LoVo (cell line): Measurements from ENCODE around the gene CT45A8.
"Not testable (repeated sequence)": the region's sequence is repeated elsewhere in the genome, so short reads cannot be mapped to it uniquely, and the experiment has no call there.

Source experiments
- DNase-seq: peaks from one replicate; pipeline ENCODE4 v3.0.0-alpha.2; 2016; ENCODE audit warnings: low spot score

Gene CT45A8, protein sequence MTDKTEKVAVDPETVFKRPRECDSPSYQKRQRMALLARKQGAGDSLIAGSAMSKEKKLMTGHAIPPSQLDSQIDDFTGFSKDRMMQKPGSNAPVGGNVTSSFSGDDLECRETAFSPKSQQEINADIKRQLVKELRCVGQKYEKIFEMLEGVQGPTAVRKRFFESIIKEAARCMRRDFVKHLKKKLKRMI

DNA sequence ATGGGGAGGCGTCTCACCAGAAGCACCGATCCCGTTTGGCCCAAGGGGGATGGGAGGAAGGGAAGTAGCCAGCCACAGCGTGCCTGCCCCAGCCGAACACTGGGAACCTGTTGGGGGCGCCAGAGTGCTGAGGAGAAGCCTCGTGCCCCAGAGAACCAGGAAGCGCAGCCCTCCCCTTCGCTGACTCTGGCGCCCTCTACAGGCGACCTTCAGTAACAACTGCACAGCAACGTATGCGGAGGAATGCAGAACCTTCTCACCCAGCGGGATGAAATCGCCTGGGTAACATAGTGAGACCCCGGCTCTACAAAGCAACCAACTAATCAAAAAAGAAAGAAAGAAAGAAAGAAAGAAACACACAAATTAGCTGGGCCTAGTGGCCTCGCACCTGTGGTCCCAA is at the start of gene CT45A8:
Gene CT45A8, minus strand, starts transcription at position 101 of the 400 bp plus-strand sequence. CDS start 3,755 bp downstream, outside the sequence.
- DNase-seq, result not testable (repeated sequence)

DNA sequence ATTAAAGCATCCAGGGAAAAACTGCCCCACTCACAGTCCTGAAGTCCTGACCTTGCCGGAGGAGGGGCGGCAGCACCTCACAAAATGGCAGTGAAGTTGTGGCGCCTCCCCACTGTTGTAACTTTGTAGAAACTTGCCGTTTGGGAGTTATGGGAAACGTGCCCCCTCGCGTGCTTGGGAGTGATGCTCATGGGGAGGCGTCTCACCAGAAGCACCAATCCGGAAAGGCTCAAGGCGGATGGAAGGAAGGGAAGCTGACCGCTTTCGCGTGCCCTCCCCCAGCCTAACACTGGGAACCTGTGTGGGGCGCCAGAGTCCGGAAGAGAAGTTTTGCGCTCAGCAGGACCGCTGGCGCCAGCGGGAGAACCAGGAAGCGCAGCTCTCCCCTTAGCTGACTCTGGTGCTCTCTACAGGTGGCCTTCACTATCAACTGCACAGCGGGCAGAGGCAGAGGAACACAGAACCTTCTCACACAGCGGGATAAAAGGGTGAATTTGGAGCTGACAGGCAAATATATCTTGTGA is 39.0 kb upstream of the CT45A8 start, which contains the start of the genes CT45A10 and SAGE1:
Gene CT45A10, minus strand, starts transcription at position 151 of the 524 bp plus-strand sequence. CDS start 8,100 bp downstream, outside the sequence.
Gene SAGE1, plus strand, starts transcription at position 423 of the 524 bp plus-strand sequence. CDS start 2,527 bp downstream, outside the sequence.
- no peak for DNase-seq

DNA sequence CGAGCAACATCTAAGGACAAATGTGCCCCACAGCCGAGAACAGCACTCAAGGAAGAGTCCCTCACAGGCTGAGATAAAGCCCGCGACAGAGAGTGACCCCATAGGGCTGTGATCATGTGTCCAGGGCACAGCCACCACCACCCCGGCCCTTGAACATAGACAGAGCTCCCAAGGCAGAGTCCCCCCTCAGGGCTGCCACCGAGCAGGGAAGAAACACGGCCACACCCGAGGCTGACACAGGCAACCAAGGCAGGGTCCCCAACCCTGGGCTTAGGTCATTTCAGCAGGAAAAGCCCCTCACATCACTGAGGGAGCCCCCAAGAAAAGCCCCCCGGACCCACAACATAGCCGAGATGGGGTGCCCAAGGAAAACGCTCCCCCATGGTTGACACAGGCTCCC is 38.4 kb upstream of the CT45A8 start:
- DNase-seq, result no peak

DNA sequence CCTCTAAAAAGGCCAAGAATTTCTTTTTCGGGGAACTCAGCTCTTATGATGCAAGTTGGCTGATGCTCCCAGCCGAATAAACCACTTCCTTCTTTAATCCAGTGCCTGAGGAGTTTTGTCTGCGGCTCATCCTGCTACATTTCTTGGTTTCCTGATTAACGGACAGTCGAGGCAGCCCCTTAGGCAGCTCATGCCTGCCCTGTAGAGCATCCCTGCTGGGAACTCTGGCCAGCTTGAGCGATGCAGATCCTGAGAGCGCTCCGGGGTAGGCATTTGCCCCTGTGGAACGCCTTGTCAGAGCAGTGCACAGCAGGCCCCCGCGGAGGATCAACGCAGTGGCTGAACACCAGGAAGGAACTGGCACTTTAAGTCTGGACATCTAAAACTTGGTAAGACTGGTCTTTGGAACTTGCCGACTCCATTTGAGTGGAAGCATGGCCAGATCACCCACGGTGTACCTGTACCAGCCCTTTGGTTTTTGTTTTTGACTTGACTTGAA is 35.8 kb upstream of the CT45A8 start:
- no peak for DNase-seq

DNA sequence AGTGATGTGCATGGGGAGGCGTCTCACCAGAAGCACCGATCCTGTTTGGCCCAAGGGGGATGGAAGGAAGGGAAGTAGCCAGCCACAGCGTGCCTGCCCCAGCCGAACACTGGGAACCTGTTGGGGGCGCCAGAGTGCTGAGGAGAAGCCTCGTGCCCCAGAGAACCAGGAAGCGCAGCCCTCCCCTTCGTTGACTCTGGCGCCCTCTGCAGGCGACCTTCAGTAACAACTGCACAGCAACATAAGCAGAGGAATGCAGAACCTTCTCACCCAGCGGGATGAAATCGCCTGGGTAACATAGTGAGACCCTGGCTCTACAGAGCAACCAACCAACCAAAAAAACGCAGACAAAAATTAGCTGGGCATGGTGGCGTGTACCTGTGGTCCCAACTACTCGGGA is 34.6 kb upstream of the CT45A8 start:
- DNase-seq, result not testable (repeated sequence)

DNA sequence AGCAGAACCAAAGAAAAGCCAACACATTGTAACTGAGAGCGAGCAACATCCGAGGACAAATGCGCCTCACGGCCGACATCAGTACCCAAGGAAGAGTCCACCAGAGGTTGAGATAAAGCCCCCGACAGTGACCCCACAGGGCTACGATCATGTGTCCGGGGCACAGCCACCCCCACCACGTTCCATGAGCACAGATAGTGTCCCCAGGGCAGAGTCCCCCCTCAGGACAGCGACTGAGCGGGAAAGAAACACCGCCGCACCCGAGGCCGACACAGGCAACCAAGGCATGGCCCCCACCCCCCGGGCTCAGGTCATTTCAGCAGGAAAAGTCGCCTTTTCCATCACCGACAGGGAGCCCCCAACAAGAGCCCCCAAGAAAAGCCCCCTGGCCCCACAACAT is 33.9 kb upstream of the CT45A8 start:
- DNase-seq, result not testable (repeated sequence)

DNA sequence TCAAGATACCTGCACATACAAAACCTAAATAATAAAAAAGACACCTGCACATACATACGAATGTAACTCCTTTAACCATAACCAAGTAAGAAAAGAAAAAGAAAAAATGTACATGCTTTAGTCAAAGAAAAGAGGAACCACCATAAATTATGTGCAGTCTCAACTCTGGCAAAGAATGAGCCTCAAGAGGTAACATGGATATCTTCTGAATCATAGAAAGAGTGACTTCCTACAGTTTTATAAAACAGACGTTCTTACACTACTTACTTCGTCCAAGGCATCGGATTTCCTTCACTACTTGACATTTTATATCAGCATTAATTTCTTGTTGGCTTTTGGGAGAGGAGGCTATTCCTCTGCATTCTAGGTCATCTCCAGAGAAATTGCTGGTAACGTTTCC is 28.4 kb upstream of the CT45A8 start:
- not testable (repeated sequence) for DNase-seq

DNA sequence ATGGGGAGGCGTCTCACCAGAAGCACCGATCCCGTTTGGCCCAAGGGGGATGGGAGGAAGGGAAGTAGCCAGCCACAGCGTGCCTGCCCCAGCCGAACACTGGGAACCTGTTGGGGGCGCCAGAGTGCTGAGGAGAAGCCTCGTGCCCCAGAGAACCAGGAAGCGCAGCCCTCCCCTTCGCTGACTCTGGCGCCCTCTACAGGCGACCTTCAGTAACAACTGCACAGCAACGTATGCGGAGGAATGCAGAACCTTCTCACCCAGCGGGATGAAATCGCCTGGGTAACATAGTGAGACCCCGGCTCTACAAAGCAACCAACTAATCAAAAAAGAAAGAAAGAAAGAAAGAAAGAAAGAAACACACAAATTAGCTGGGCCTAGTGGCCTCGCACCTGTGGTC is 17.4 kb upstream of the CT45A8 start, which contains the start of gene CT45A9:
Gene CT45A9, minus strand, starts transcription at position 101 of the 400 bp plus-strand sequence. CDS start 3,751 bp downstream, outside the sequence.
- not testable (repeated sequence) for DNase-seq

DNA sequence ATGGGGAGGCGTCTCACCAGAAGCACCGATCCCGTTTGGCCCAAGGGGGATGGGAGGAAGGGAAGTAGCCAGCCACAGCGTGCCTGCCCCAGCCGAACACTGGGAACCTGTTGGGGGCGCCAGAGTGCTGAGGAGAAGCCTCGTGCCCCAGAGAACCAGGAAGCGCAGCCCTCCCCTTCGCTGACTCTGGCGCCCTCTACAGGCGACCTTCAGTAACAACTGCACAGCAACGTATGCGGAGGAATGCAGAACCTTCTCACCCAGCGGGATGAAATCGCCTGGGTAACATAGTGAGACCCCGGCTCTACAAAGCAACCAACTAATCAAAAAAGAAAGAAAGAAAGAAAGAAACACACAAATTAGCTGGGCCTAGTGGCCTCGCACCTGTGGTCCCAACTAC is 17.2 kb downstream of the CT45A8 start, which contains the start of gene CT45A7:
Gene CT45A7, minus strand, starts transcription at position 101 of the 400 bp plus-strand sequence. CDS start 3,747 bp downstream, outside the sequence.
- DNase-seq, result not testable (repeated sequence)

DNA sequence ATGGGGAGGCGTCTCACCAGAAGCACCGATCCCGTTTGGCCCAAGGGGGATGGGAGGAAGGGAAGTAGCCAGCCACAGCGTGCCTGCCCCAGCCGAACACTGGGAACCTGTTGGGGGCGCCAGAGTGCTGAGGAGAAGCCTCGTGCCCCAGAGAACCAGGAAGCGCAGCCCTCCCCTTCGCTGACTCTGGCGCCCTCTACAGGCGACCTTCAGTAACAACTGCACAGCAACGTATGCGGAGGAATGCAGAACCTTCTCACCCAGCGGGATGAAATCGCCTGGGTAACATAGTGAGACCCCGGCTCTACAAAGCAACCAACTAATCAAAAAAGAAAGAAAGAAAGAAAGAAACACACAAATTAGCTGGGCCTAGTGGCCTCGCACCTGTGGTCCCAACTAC is 34.4 kb downstream of the CT45A8 start, which contains the start of gene CT45A2:
Gene CT45A2, minus strand, starts transcription at position 101 of the 400 bp plus-strand sequence. CDS start 3,747 bp downstream, outside the sequence.
- not testable (repeated sequence) for DNase-seq

DNA sequence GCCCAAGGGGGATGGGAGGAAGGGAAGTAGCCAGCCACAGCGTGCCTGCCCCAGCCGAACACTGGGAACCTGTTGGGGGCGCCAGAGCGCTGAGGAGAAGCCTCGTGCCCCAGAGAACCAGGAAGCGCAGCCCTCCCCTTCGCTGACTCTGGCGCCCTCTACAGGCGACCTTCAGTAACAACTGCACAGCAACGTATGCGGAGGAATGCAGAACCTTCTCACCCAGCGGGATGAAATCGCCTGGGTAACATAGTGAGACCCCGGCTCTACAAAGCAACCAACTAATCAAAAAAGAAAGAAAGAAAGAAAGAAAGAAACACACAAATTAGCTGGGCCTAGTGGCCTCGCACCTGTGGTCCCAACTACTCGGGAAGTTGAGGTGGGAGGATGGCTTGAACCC is 51.7 kb downstream of the CT45A8 start, which contains the start of gene CT45A6:
Gene CT45A6, minus strand, starts transcription at position 101 of the 400 bp plus-strand sequence. CDS start 3,794 bp downstream, outside the sequence.
- DNase-seq, result not testable (repeated sequence)
